ENCODE results near the gene ZNF865.
A peak's percentile ranks its signal among the peaks of the same experiment; 100 is the strongest.

- peak; percentile 75 for TF ChIP-seq POLR2AphosphoS5 (IDR thresholded peaks at IDR 0.05; ENCODE audit: low read depth, low read length)
- 0 out of 4 replicates have a peak, but pooled peaks of 1 of the 2 experiments have one; percentile 23 for TF ChIP-seq REST (IDR thresholded peaks at IDR 0.05; ENCODE audit: insufficient read depth in 1 of 2, low read depth in 2 of 2, low read length in 2 of 2)
- peak; percentile 91; the same call in 1 of the 2 replicates for TF ChIP-seq SIN3A (IDR thresholded peaks at IDR 0.05; ENCODE audit: borderline replicate concordance, insufficient read depth, low read length)
- peak; percentile 70; the same call in 1 of the 2 replicates for TF ChIP-seq TAF1 (IDR thresholded peaks at IDR 0.05; ENCODE audit: borderline replicate concordance, insufficient read depth, low read length)
Measured at GRCh38 chr19:55643003-55643886, 37.8 kb downstream of the ZNF865 start, which contains the start of gene ZNF581.

Measured in PFSK-1 (cell line).